A549 (cell line): ENCODE data around the gene TFEB.

ENCODE experiments used
- FOXS1 ChIP-seq: fragments of 250-450 bp; sonication (Bioruptor Pico); IDR thresholded peaks from 2 replicates; pipeline ENCODE4 v1.5.0; 2020; ENCODE audit warnings: mild to moderate bottlenecking, moderate library complexity
- HOXA7 ChIP-seq: fragments of 250-450 bp; sonication (Bioruptor Pico); IDR thresholded peaks from 2 replicates; pipeline ENCODE4 v1.5.0; 2020; ENCODE audit warnings: mild to moderate bottlenecking, moderate library complexity
- JUNB ChIP-seq: fragments of >200 bp; sonication (Bioruptor Twin); formaldehyde crosslinking; IDR thresholded peaks from 2 replicates; pipeline ENCODE4 v1.6.1; 2016
- MYC ChIP-seq: IDR thresholded peaks from 2 replicates; pipeline ENCODE4 v1.6.1; 2012; ENCODE audit warnings: mild to moderate bottlenecking, inconsistent platforms, low read length, improper control_type of control experiment, borderline replicate concordance
- PBX3 ChIP-seq: IDR thresholded peaks from 2 replicates; pipeline ENCODE4 v1.6.1; 2012
- POLR2A ChIP-seq: IDR thresholded peaks from 2 replicates; pipeline ENCODE4 v1.6.1; 2012; ENCODE audit warnings: mild to moderate bottlenecking, low read length
- RAD21 ChIP-seq, 2 experiments: fragments of >200 bp in 1 of 2; sonication (Bioruptor Twin) in 1 of 2; formaldehyde crosslinking in 1 of 2; IDR thresholded peaks in 1 of 2; conservative IDR thresholded peaks in 1 of 2; 2 replicates in 1 of 2; 3 replicates in 1 of 2; pipeline ENCODE4 v1.6.1; 2012 to 2018; ENCODE audit warnings: inconsistent platforms in 1 of 2
- TF ChIP-seq, protein P1 (sequence below): fragments of >200 bp; sonication (Bioruptor Twin); formaldehyde crosslinking; IDR thresholded peaks from 3 replicates; pipeline ENCODE4 v1.5.1; 2016

- TF ChIP-seq RAD21 (conservative IDR thresholded peaks at IDR 0.05 in 1 of 2, IDR thresholded peaks at IDR 0.05 in 1 of 2) (no peak), PBX3 (no peak), HOXA7 (CRISPR knock-in tag) (no peak), MYC (no peak), JUNB (no peak), FOXS1 (CRISPR knock-in tag) (no peak), POLR2A (no peak)
- TF ChIP-seq, protein P1, sequence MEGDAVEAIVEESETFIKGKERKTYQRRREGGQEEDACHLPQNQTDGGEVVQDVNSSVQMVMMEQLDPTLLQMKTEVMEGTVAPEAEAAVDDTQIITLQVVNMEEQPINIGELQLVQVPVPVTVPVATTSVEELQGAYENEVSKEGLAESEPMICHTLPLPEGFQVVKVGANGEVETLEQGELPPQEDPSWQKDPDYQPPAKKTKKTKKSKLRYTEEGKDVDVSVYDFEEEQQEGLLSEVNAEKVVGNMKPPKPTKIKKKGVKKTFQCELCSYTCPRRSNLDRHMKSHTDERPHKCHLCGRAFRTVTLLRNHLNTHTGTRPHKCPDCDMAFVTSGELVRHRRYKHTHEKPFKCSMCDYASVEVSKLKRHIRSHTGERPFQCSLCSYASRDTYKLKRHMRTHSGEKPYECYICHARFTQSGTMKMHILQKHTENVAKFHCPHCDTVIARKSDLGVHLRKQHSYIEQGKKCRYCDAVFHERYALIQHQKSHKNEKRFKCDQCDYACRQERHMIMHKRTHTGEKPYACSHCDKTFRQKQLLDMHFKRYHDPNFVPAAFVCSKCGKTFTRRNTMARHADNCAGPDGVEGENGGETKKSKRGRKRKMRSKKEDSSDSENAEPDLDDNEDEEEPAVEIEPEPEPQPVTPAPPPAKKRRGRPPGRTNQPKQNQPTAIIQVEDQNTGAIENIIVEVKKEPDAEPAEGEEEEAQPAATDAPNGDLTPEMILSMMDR, result no peak
Measured at GRCh38 chr6:41747256-41748101, 12.1 kb upstream of the TFEB start, which contains the start of gene PGC.
